ENCODE measurements around the gene GPD1. TPM values are rescaled to one million over a fixed set of nuclear protein-coding genes. Genes with fewer than 3 reads are reported as not detected.
A peak's percentile ranks its signal among the peaks of the same experiment; 100 is the strongest.

Gene GPD1
- total and polyA plus RNA-seq, 4 experiments from 2014 or later, result 1.1 to 2.0 TPM; not detected in 2

- Mint-ChIP-seq H3K27ac (peak overlapping the region in 1 of 7 donors; percentile 64), H3K4me3 (no peak overlapping the region), H3K9me3 (no peaks in the 10 kb centered on the region), H3K36me3 (peaks cover 21 to 40% of the 10 kb centered on the region in 2 donors), H3K4me1 (no peaks in the 10 kb centered on the region), H3K27me3 (peaks cover 0 to 1% of the 10 kb centered on the region in 2 donors)
- Histone ChIP-seq H3K27me3 (ENCODE audit: insufficient read depth, low read length) (no peaks in the 10 kb centered on the region), H3K27ac (ENCODE audit: low read depth, low read length) (no peak overlapping the region), H3K36me3 (ENCODE audit: insufficient read depth, low read length) (peaks cover 31% of the 10 kb centered on the region), H3K4me1 (ENCODE audit: insufficient read depth, low read length) (no peaks in the 10 kb centered on the region), H3K9me3 (ENCODE audit: control insufficient read depth in 1 of 2, low read length in 2 of 2) (no peaks in the 10 kb centered on the region), H3K4me3 (ENCODE audit: low read length in 2 of 2) (no peak overlapping the region)
- CTCF ChIA-PET (ENCODE audit: partially characterized antibody), result interaction anchor here (1.2 to 16.0 kb wide), 4 partner anchors 9 to 73 kb away, joined by 3 to 316 read pairs (median 20); partner anchors contain the start of genes CERS5, COX14 and SMARCD1
- no peak for DNase-seq
- intact Hi-C loops (cut with micrococcal nuclease), result no loop called here
- POLR2A ChIA-PET (ENCODE audit: partially characterized antibody), result interaction anchor here (1.9 kb wide), 1 partner anchor 9 kb away, joined by 13 read pairs; the partner anchor contains the start of gene COX14
These were observed 1.0 kb upstream of the GPD1 start for GRCh38 chr12:50102646-50103309.

- Mint-ChIP-seq H3K36me3 (peaks cover 15 to 34% of the 10 kb centered on the region in 2 donors), H3K27ac (no peak overlapping the region), H3K9me3 (no peaks in the 10 kb centered on the region), H3K4me1 (no peaks in the 10 kb centered on the region), H3K27me3 (peaks cover 0 to 1% of the 10 kb centered on the region in 2 donors), H3K4me3 (no peak overlapping the region)
- intact Hi-C loops (cut with micrococcal nuclease), result no loop called here
- peaks cover 25% of the 10 kb centered on the region for H3K36me3 ChIP-seq (ENCODE audit: insufficient read depth, low read length)
- POLR2A ChIA-PET (ENCODE audit: partially characterized antibody), result interaction anchor here (1.0 to 1.9 kb wide), 2 partner anchors 8 to 9 kb away, joined by 4 to 13 read pairs; partner anchors contain the start of gene COX14
- CTCF ChIA-PET (ENCODE audit: partially characterized antibody), result interaction anchor here (1.2 to 16.0 kb wide), 4 partner anchors 8 to 72 kb away, joined by 3 to 316 read pairs (median 20); partner anchors contain the start of genes CERS5, COX14 and SMARCD1
- H3K27me3 ChIP-seq (ENCODE audit: insufficient read depth, low read length), result no peaks in the 10 kb centered on the region
- DNase-seq, result no peak
- H3K27ac ChIP-seq (ENCODE audit: low read depth, low read length), result no peak overlapping the region
- no peaks in the 10 kb centered on the region for H3K9me3 ChIP-seq (ENCODE audit: control insufficient read depth in 1 of 2, low read length in 2 of 2)
- no peak overlapping the region for H3K4me3 ChIP-seq (ENCODE audit: low read length in 2 of 2)
- H3K4me1 ChIP-seq (ENCODE audit: insufficient read depth, low read length), result no peaks in the 10 kb centered on the region
These were observed 457 bp upstream of the GPD1 start for GRCh38 chr12:50103351-50103750.

DNA sequence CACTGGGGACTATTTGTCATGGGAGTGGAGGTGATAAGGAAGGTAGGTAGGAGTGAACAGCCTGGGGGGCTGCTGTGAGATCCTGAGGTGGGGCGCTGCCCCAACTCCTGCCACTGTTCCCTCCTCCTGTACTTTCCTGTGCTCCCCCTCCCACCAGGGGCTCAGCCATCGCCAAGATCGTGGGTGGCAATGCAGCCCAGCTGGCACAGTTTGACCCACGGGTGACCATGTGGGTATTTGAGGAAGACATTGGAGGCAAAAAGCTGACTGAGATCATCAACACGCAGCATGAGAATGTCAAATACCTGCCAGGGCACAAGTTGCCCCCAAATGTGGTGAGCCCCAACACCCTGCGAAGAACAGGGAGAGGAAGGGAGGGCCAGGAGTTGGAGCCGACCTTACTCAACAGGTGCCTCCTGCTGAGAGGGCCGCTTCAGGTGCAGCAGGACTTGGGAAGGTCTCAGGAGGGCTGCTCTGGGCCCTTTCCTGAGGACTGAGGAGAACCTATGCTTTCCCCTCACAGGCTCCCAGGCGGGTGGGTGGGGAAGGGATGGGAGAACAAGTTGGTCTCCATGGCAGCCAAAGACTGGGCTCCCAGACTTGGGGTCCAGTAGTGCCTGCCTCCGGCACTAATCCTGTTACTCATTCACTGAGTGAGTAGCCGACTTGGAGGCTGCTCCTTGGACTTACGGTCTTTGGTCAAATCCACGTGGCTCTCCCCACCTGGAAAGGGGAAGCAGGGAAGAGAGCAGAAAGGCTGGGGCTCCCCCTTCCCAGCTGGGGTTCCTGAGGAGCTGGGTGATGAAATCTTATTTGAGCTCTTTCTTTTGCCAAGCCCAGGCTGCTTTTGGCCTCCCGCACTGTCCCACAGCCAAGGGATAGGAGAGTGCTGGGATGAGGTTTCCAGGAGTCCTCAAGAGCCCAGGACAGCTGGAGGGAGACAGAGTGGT, 884 bp downstream of the GPD1 start:
- peaks cover under 1% of the 10 kb centered on the region for H3K4me1 ChIP-seq (ENCODE audit: insufficient read depth, low read length)
- H3K9me3 Mint-ChIP-seq, result no peaks in the 10 kb centered on the region
- H3K36me3 ChIP-seq (ENCODE audit: insufficient read depth, low read length), result peaks cover 11% of the 10 kb centered on the region
- no peaks in the 10 kb centered on the region for H3K27me3 ChIP-seq (ENCODE audit: insufficient read depth, low read length)
- H3K4me1 Mint-ChIP-seq, result no peaks in the 10 kb centered on the region
- peaks cover 0 to 1% of the 10 kb centered on the region in 2 donors for H3K27me3 Mint-ChIP-seq
- CTCF ChIA-PET (ENCODE audit: partially characterized antibody), result interaction anchor here (1.5 to 16.0 kb wide), 2 partner anchors 14 to 71 kb away, joined by 5 to 316 read pairs; partner anchors contain the start of gene SMARCD1
- H3K4me3 Mint-ChIP-seq, result no peak overlapping the region
- no peaks in the 10 kb centered on the region for H3K9me3 ChIP-seq (ENCODE audit: control insufficient read depth in 1 of 2, low read length in 2 of 2)
- POLR2A ChIA-PET (ENCODE audit: partially characterized antibody), result interaction anchor here (0.7 to 1.1 kb wide), 3 partner anchors 7 to 63 kb away, joined by 3 to 4 read pairs (median 3); partner anchors contain the start of genes CERS5 and COX14
- no peak for DNase-seq
- no peak overlapping the region for H3K27ac Mint-ChIP-seq
- intact Hi-C loops (cut with micrococcal nuclease), result no loop called here
- no peak overlapping the region for H3K4me3 ChIP-seq (ENCODE audit: low read length in 2 of 2)
- peaks cover 9 to 21% of the 10 kb centered on the region in 2 donors for H3K36me3 Mint-ChIP-seq
- no peak overlapping the region for H3K27ac ChIP-seq (ENCODE audit: low read depth, low read length)

DNA sequence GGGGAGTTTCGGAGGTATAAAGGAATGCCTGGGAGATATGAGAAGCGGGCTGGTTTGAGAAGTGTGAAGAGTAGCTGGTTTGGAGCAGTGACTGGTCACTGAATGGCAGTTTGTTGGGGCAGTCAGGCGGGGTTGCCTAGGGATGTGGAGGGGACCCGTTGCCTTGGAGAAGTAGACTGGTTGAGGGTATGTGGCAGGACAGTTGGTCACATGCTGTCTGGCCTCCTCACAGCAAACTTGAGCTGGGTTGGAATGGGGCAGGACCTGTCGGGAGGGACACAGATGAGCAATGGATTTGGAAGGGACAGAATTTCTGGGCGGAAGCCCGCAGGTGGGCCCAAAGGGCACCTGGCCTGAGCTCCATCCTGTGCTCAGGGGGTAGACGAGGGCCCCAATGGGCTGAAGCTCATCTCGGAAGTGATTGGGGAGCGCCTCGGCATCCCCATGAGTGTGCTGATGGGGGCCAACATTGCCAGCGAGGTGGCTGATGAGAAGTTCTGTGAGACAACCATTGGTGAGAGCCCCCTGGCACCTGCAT, 2.2 kb downstream of the GPD1 start:
- CTCF ChIA-PET (ENCODE audit: partially characterized antibody), result interaction anchor here (8.7 to 16.0 kb wide), 2 partner anchors 16 to 70 kb away, joined by 131 to 316 read pairs; partner anchors contain the start of gene SMARCD1
- Mint-ChIP-seq H3K27ac (peak overlapping the region in 1 of 7 donors; percentile 64), H3K27me3 (peaks cover 0 to 1% of the 10 kb centered on the region in 2 donors), H3K9me3 (no peaks in the 10 kb centered on the region), H3K4me1 (peaks cover 0 to 1% (median under 1%) of the 10 kb centered on the region in 4 donors), H3K4me3 (no peak overlapping the region), H3K36me3 (peaks cover 0 to 8% of the 10 kb centered on the region in 2 donors)
- POLR2A ChIA-PET (ENCODE audit: partially characterized antibody), result no interaction called here
- peaks cover 8% of the 10 kb centered on the region for H3K4me1 ChIP-seq (ENCODE audit: insufficient read depth, low read length)
- no peaks in the 10 kb centered on the region for H3K9me3 ChIP-seq (ENCODE audit: control insufficient read depth in 1 of 2, low read length in 2 of 2)
- no peak overlapping the region for H3K4me3 ChIP-seq (ENCODE audit: low read length in 2 of 2)
- no peaks in the 10 kb centered on the region for H3K36me3 ChIP-seq (ENCODE audit: insufficient read depth, low read length)
- intact Hi-C loops (cut with micrococcal nuclease), result no loop called here
- H3K27ac ChIP-seq (ENCODE audit: low read depth, low read length), result no peak overlapping the region
- H3K27me3 ChIP-seq (ENCODE audit: insufficient read depth, low read length), result no peaks in the 10 kb centered on the region
- no peak for DNase-seq

DNA sequence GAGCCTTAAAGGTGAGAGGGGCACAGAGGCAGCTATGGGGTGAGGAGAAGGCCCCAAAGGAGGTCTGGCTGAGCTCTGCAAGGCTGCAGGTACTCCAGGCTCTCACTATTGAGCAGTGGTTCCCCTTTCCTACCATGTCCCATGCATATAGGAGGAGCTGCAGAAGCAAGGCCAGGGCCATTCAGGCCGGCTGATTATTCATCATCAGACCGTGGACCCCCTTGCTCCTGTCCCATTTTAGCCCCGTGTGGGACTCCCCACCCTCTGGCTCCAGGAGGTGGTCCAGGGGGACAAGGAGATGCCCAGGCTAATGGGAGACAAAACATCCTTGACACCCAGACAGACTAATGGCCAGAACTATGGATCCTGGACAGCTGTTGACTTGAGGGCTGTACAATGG, 3.1 kb downstream of the GPD1 start:
- no peak overlapping the region for H3K27ac Mint-ChIP-seq
- H3K4me3 ChIP-seq (ENCODE audit: low read length in 2 of 2), result no peak overlapping the region
- peaks cover 0 to 1% of the 10 kb centered on the region in 2 donors for H3K27me3 Mint-ChIP-seq

GRCh38 chr12:50107416-50108268, 3.8 kb downstream of the GPD1 start:
- Histone ChIP-seq H3K4me3 (ENCODE audit: low read length in 2 of 2) (no peak overlapping the region), H3K9me3 (ENCODE audit: control insufficient read depth in 1 of 2, low read length in 2 of 2) (no peaks in the 10 kb centered on the region), H3K27ac (ENCODE audit: low read depth, low read length) (no peak overlapping the region), H3K4me1 (ENCODE audit: insufficient read depth, low read length) (peaks cover 12% of the 10 kb centered on the region), H3K36me3 (ENCODE audit: insufficient read depth, low read length) (no peaks in the 10 kb centered on the region), H3K27me3 (ENCODE audit: insufficient read depth, low read length) (no peaks in the 10 kb centered on the region)
- Mint-ChIP-seq H3K4me1 (peaks cover 2 to 14% (median 9%) of the 10 kb centered on the region in 4 donors), H3K27me3 (peaks cover 0 to 1% of the 10 kb centered on the region in 2 donors), H3K4me3 (no peak overlapping the region), H3K27ac (no peak overlapping the region), H3K36me3 (peaks cover 0 to 8% of the 10 kb centered on the region in 2 donors), H3K9me3 (no peaks in the 10 kb centered on the region)
- DNase-seq, result no peak
- ChIA-PET CTCF (ENCODE audit: partially characterized antibody) (interaction anchor here (1.0 to 16.0 kb wide), 4 partner anchors 17 to 69 kb away, joined by 3 to 316 read pairs (median 68); partner anchors contain the start of genes CERS5 and SMARCD1), POLR2A (ENCODE audit: partially characterized antibody) (interaction anchor here (0.9 to 1.0 kb wide), 2 partner anchors 23 to 366 kb away, joined by 3 read pairs; partner anchors contain the start of gene TMBIM6)
- intact Hi-C loops (cut with micrococcal nuclease), result no loop called here

More for the DNA sequence above, 3.1 kb downstream of the GPD1 start:
- H3K36me3 ChIP-seq (ENCODE audit: insufficient read depth, low read length), result no peaks in the 10 kb centered on the region
- H3K27me3 ChIP-seq (ENCODE audit: insufficient read depth, low read length), result no peaks in the 10 kb centered on the region
- Mint-ChIP-seq H3K36me3 (peaks cover 0 to 3% of the 10 kb centered on the region in 2 donors), H3K9me3 (no peaks in the 10 kb centered on the region), H3K4me3 (no peak overlapping the region), H3K4me1 (peaks cover 2 to 8% (median 6%) of the 10 kb centered on the region in 4 donors)
- H3K9me3 ChIP-seq (ENCODE audit: control insufficient read depth in 1 of 2, low read length in 2 of 2), result no peaks in the 10 kb centered on the region
- DNase-seq, result no peak
- intact Hi-C loops (cut with micrococcal nuclease), result no loop called here
- POLR2A ChIA-PET (ENCODE audit: partially characterized antibody), result no interaction called here
- peaks cover 12% of the 10 kb centered on the region for H3K4me1 ChIP-seq (ENCODE audit: insufficient read depth, low read length)
- no peak overlapping the region for H3K27ac ChIP-seq (ENCODE audit: low read depth, low read length)
- CTCF ChIA-PET (ENCODE audit: partially characterized antibody), result interaction anchor here (8.7 to 16.0 kb wide), 2 partner anchors 16 to 69 kb away, joined by 131 to 316 read pairs; partner anchors contain the start of gene SMARCD1
